SK-N-SH treated with all-trans-retinoic acid at 6 μM for 48 hours (cell line): ENCODE data around the gene TOP3A.

Experiments used
- OSR1 ChIP-seq: fragments of 250-450 bp; sonication (Bioruptor Pico); IDR thresholded peaks from 2 replicates; pipeline ENCODE4 v1.8.0; 2022; ENCODE audit warnings: moderate library complexity, mild to moderate bottlenecking, inconsistent platforms
- TCF4 ChIP-seq: fragments of 250-450 bp; sonication (Bioruptor Pico); IDR thresholded peaks from 2 replicates; pipeline ENCODE4 v1.8.0; 2021; ENCODE audit warnings: mild to moderate bottlenecking, moderate library complexity, borderline replicate concordance
- ZFP3 ChIP-seq: fragments of 250-450 bp; sonication (Bioruptor Pico); IDR thresholded peaks from 2 replicates; pipeline ENCODE4 v1.5.0; 2020; ENCODE audit warnings: mild to moderate bottlenecking, moderate library complexity

DNA sequence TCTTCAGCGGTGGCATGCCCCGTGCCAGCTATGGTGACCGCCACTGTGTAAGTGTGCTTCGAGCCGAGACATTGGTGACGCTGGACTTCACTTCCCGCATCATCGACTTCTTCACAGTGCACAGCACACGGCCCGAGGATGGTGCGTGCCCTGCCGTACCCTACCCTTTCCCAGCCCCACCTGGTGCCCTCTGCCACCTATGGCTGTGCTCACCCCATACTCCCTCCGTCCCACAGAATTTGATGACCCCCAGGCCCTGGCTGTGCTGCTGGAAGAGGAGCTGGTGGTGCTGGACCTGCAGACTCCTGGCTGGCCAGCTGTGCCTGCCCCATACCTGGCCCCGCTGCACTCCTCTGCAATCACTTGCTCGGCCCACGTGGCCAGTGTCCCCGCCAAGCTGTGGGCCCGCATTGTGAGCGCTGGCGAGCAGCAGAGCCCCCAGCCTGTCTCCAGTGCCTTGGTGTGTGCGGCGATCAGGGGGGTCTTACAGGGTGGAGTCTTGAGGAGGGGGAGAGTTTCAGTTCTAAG is 79.9 kb downstream of the TOP3A start:
- TF ChIP-seq TCF4 (CRISPR knock-in tag) (no peak), OSR1 (CRISPR knock-in tag) (no peak), ZFP3 (CRISPR knock-in tag) (no peak)
